HTR-8/SVneo (cell line): ENCODE data around the gene GOLGA8A.
A peak's percentile ranks its signal among the peaks of the same experiment; 100 is the strongest.
"Not testable (repeated sequence)": the region's sequence is repeated elsewhere in the genome, so short reads cannot be mapped to it uniquely, and the experiment has no call there.

Experiments used
- DNase-seq: peaks from one replicate; pipeline ENCODE4 v3.0.0; 2011; ENCODE audit warnings: low spot score, mixed read lengths; ENCODE audit not compliant: insufficient read length
- FAIRE-seq: peaks from 2 replicates; lab custom pipeline; 2011; peaks lifted over from hg19 to GRCh38; lab: Jason Lieb, UNC

GOLGA8A gene, protein sequence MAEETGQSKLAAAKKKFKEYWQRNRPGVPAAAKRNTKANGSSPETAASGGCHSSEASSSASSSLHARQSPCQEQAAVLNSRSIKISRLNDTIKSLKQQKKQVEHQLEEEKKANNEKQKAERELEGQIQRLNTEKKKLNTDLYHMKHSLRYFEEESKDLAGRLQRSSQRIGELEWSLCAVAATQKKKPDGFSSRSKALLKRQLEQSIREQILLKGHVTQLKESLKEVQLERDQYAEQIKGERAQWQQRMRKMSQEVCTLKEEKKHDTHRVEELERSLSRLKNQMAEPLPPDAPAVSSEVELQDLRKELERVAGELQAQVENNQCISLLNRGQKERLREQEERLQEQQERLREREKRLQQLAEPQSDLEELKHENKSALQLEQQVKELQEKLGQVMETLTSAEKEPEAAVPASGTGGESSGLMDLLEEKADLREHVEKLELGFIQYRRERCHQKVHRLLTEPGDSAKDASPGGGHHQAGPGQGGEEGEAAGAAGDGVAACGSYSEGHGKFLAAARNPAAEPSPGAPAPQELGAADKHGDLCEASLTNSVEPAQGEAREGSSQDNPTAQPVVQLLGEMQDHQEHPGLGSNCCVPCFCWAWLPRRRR

DNA sequence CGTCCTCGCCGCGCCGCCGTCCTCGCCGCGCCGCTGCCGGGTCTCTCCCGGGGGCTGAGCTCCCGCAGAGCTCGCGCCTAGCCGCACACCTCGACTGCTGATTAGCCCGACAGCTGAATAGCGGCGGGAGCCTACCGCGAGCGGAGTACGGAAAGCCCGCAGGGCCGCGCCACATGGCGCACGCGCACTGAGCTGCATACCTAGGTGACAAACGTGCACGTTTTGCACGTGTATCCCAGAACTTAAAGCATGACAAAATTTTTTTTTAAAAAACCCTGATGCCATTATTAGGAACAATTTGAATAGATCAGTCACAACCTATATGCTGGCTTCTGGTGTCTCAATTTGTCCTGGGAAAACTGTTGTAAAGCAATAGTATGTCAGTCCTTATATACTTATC, at the start of gene GOLGA8A:
Gene GOLGA8A (minus strand): TSS at position 122 of the 400 bp plus-strand sequence. CDS start 48,117 bp downstream, outside the sequence.
- no peak for FAIRE-seq

DNA sequence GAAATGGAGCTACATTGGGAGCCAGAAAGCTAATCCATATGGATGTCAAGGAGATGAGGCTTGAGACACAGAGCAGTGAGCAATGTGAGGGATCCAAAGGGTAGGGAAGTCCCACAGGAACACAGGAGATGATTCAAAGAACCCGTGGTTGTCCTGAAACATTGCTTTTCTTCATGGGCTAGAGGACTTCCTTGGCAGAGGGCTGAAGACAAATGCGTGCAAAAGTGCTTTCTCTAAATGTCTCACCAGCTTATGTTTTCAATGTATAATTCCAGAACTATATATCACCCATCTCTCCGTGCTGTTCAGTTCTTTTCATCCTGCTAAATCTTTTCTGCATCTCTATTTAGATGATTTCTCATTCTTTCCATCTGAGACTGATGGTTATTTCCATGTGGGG, 46.0 kb upstream of the GOLGA8A start:
- DNase-seq (no peak), FAIRE-seq (no peak)

More for the DNA sequence above, at the start of gene GOLGA8A:
- DNase-seq = peak; percentile 66

DNA sequence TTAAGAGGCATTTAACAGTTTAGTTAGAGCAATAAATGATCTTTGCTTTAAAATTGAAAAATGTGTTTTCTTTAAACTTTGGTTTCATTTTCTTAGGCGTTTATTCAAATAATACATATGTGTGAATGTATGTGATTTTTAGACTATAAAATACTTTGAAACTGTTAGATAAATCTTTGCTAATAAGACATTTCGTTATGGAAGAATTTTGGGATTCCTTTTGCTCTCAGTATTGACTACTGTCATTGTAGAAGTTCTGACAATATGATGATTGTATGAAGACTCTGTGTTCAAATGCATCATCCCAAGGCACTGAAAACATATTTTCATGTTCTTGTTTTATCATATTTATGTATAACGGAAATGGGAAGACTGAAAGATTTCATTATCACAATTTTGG, 43.8 kb upstream of the GOLGA8A start:
- no peak for DNase-seq
- no peak for FAIRE-seq

DNA sequence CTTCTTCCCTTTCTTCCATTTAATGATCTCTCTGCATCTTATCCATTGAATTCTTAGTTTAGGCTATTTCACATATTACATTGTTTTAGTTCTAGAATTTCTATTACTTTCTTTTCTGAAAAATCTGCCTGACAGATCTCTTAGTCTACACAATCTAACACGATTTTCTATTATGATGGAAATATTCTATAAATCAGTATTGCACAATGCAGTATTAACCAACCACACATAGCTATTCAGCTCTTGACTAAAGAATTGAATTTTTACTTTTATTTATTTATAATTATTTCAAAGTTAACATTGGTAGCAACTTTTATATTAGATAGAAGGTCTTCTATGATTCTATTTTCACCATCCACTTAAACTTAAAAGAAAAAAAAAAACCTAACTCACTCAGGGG, 36.2 kb upstream of the GOLGA8A start:
- DNase-seq = no peak
- FAIRE-seq = no peak

DNA sequence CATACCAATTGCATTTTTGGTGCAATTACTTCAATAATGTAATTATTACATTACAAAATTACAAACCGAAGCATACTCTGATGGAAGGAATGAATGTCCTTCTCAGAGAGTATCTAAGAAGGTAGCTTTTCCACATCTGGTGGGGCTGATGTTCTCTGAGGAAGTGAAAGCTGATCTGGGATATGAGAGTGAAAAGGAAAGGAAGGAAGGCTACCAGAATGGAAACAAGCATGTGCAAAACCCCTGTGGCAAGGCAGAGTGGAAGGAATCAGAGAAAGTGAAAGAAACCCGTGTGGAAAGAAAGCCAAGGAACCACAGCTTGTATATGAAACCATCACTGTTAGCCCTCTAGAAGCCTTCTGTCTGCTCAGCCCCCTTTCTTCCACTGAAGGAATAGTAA, 35.3 kb upstream of the GOLGA8A start:
- FAIRE-seq = no peak
- DNase-seq = no peak

DNA sequence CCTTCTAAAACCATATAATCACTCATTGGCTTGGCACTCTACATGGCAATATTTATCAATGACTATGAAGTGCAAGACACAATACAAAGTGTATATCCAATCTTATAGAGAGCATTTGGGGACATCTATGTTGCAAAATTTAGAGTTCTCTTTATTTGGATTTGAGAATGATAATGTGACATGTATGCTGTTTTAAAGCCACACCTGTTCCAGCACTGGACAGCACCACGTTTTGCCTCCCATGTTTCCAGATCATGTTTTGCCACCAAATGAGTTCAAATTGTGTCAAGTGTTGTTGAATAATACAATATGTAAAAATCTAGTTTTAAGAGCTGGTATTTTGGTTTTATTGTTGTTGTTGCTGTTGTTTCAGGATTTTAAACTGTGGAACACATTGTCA, 33.3 kb upstream of the GOLGA8A start:
- DNase-seq = no peak
- FAIRE-seq = no peak

DNA sequence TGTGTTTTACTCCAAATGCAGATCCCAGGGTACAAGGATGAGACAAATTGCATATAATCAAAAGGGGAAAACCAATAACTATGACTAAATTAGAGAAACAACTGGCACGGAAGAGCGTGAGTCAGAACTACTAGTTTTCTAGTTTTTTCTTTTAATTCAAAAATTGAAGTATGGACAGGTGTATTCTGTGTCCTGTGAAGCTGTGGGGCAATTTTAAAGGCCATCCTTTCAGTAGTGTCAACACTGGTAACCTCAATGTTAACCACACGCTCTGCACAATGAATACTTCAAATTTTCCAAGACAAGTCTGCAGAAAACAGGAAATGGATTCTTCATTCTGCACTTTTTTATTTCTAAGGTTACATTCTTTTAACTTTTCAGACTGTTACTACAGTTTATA, 32.5 kb upstream of the GOLGA8A start:
- FAIRE-seq = no peak

DNA sequence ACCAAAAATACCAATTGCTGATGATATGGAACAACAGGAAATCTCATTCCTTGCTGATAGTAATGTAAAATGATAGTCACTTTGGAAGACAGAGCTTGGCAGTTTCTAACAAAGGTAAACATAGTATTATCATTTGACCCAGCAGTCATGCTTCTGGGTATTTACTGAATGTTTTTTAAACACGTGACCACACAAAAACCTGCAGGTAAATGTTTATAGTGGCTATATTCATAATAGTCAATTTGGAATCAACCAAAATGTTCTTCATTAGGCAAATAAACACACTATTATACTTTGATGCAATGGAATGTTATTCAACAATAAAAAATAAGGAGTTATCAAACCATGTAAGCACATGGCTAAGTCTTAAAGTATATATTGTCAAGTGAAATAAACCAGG, 24.1 kb upstream of the GOLGA8A start:
- DNase-seq = no peak
- FAIRE-seq = no peak

More for the DNA sequence above, 32.5 kb upstream of the GOLGA8A start:
- DNase-seq = no peak

DNA sequence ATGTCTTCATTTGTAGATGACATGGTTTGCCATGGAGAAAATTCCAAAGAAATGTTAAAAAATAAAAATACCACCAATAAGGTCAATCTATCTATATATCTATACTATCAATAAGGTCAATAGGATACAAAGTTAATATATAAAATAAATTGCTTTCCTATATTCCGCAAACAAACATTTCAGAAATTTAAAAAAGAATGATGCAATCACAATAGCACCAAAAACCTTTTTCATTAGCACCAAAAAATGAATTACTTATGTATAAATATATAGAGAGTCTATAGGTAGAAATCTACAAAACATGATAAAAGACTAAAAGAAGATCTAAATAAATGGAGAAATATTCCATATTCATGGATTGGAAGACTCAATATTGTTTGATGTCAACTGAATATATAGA, 22.8 kb upstream of the GOLGA8A start:
- FAIRE-seq (no peak), DNase-seq (no peak)

DNA sequence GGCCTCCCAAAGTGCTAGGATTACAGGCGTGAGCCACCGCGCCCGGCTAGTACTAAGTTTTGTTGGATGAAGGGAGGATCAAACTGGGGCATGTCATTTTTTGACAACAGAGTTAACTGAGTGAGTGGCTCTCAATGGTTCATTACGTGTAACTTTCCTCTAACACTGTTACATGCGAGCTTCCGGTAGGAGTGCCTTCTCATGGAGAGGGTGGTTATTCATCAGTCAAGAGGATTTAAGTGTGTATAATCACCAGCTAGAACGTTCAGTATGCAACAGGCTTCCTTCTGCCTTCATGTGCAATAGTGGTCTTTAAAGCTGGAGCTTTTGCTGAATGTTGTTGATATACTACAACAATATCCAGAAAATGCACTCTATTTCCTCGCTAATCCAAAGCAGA, 19.1 kb upstream of the GOLGA8A start:
- FAIRE-seq = no peak
- DNase-seq = no peak

DNA sequence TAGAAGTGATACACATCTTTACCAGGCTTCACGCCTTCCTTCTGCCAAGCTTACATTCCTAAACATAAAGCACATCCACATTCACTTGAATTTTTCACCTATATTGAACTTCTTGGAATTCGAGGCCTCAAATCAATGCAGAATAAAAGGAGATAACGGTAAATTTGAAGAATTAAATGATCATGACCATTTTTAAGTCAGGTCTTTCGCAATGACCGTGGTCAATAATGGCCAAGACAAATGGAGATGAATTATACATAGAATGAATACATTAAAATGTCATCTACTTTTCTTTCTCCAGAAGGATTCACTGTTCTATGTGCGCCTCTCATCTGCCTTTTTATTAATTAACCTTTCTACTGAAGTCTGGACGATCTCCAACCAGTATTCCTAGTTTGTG, 5.3 kb upstream of the GOLGA8A start:
- no peak for DNase-seq
- FAIRE-seq = no peak

DNA sequence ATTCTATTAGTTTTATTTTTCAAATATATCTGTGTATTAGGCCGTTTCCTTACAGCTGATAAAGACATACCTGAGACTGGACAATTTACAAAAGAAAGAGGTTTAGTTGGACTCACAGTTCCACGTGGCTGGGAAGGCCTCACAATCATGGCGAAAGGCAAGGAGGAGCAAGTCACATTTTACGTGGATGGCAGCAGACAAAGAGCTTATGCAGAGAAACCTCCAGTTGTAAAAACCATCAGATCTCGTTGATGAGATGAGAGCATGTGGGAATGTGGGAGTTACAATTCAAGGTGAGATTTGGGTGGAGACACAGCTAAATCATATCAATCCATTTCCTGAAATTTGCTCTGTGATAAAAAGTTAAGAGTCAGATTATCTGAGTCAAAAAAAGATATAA, 2.3 kb upstream of the GOLGA8A start:
- no peak for DNase-seq
- FAIRE-seq = no peak

DNA sequence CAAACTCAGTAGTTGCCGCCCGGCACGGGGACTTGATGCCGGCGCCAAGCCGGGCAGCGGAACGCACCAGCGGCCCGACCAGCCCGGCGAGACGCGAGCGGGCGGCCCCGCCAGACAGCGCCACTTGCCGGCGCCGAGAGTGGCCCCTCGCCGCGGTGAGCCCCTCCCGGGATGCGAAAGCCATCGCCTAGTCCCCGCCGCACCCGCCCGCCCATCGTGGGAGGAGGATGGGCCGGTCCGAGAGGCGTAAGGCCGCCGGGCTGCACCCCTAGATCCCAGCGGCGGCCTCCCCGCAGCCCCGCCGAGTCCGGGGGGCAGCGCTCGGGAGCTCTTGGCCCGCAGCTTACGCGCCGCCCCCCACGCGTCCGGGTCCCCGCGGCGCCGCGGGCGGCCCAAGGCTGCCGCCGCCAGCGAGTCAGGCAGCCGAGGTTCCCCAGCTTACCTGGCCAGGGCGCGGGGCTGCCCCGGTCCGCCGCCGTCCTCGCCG, 609 bp downstream of the GOLGA8A start:
- FAIRE-seq = no peak
- DNase-seq = peak; percentile 10

DNA sequence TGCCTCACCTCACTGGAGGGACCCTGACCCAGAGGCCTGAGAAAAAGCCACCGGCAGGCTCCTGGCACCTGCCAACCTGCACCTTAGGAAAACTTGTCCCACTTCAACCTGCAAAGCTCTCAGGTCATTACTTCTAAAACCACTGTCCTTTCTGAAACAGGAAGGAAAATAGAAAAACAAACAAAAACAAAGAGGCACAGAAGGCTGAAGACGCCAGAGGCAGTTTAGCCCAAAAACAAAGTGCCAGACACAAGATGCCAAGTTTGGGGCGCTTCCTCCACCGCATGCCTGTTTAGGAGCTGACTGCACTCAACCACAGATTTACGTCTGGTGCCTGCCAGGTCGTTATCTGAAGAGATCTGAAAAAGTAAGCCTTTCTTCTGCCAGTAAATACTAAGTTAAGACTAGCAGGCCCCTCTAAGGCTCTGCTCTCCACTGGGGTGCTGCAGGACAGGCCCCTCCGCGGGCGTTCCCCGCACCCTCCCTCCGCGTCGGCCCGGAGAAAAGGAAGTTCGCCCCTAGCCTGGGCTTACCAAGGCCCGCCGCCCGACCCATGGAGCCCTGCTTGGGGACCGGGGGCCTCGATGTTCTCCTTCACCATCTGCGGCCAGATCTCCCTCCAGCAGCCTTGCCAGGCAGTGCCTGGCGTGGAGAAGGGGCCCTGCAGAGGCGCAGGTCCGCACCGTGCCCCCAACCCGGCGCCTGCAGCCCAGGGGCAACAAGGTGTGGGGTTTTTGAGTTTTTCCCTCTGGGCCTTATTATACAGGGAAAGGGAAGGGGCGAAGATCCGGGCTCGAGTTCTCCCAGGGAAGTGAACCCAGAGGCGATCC, 1.3 kb downstream of the GOLGA8A start:
- no peak for DNase-seq

DNA sequence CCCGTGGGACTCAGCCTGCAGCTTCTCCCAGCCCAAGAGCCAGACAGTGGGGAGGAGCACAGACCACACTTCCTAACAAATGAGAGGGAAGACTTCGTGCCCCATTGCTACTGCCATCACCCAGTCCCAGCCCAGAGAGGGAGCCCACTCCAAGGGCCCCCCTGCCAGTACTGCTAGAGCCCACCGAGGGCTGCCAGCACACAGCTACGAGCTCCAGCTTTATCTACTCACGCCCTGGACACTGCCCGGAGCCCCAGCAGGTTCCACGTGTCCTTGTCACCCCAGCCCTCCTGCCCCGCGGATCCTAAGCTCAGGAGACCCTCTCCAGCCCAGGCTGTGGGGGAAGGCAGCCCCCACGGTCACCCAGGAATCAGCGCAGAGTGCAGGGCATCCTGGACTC, 1.9 kb downstream of the GOLGA8A start:
- FAIRE-seq = no peak

More for the DNA sequence above, 1.3 kb downstream of the GOLGA8A start:
- no peak for FAIRE-seq

DNA sequence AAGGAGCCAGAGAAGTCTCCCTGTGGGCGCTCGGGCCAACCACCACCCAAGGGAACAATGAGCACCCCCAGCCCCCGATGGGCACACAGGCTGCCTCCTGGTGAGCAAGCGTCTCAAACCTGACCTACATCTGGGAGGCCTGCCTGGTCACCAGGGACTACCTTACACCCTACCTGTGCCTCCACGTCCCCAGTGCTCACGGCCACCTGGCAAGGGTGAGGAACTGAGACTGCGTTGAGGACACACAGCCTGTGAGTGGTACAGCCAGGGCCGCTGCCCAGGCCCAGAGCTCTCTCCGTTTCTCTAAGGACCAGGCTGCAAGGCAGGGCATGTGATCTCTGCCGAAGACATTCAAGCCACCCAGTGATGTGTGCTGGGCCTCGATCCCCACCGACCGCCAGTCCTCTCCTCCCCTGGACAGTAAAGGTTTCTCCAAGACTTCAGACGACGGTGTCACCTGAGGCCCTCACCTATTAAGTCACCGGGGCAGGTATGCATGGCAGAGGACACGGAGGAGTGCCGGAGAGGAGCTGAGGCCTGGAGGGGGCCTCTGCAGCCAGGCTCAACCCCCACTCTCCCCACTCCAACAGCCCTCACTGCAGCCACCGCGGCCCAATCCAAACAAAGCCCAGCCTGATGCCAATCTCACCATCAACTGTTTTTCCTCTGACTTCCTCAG, 2.8 kb downstream of the GOLGA8A start:
- FAIRE-seq (no peak), DNase-seq (no peak)

More for the DNA sequence above, 1.9 kb downstream of the GOLGA8A start:
- DNase-seq = no peak

DNA sequence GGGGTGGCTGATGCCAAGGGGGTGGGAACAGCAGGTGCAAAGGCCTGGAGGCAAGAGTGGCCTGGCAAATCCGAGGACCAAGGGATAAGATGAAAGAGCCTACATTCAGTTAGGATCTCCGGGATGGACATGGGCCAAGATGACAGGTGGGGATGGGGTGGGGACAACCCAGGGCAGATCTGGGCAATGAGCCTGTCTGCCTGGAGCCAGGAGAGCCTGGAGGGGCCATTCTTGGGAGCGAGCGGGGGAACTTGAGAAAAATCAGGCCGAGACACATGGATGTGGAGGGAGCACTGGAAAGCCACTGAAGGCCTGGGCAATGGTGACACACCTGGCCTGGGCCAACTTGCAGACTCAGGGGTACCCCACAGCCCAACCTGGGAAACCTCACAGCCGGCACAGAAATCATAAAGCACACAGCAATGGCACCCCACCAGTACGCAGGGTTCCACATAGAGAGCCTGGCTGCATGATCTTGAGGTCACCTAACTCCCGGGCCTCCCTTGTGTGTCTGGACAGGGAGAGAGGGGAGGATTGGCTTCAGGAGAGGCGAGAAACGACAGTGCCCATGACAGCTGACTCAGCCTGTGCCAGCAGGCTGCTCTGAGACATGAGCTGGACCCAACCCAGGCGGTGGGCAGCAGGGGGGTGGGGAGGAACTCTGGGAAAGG, 3.5 kb downstream of the GOLGA8A start:
- not testable (repeated sequence) for FAIRE-seq, DNase-seq

DNA sequence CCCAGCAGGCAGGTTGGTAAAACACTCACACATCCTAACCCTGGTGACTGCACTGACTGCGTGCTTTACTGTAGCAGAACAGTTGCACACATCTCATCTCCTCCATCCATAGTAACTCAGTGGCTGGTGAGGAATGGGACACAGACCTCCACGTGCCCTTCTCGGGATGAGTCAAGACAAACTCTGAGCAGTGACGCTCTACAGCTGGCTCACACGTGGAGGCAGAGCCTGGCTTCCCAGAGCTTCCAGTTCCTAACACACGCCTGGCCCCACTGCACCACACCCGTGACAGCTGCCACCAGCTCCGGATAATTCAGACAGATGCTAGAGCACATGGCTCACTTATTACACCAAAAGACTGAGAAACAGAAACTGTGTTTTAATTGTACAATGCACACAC, 7.0 kb downstream of the GOLGA8A start:
- not testable (repeated sequence) for FAIRE-seq

DNA sequence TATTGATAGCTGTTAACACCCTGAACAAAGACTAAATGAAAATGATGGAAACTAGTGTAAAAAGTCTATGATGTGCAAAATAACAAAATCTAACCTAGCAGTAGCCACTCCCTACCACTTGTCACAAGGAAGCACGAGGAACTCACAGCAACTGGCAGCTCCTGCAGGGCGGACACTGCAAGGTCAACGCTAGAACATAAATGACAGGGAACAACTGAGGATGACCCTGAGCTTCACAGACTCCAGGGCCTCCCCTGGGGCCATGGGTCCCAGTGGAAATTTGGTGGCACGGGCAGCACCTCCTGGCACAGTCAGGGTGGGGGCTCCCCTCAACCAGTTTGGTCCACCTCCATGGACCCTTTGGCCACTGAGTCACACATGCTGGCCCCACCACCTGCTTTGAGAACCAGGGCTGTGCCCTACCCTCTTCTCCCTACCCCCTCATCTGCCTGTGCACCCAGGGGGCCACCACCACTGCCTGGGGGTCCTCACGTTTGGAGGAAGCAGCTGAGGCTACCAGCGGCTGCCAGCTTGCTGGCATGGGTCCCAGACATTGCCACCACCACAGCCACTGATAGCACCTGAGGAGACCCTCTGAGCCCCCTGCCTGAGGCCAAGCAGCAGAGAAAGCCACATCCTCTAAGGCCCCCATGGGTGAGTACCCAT, 14.1 kb downstream of the GOLGA8A start:
- FAIRE-seq, DNase-seq: not testable (repeated sequence)

More for the DNA sequence above, 7.0 kb downstream of the GOLGA8A start:
- not testable (repeated sequence) for DNase-seq
